NCI-H146 treated with DMSO at 0.1 percent for 48 hours (cell line): ENCODE measurements around the gene LMAN1L.

Experiments used
- DNase-seq: peaks from one replicate; lab custom pipeline; 2025; ENCODE audit not compliant: unreplicated experiment; lab: John Stamatoyannopoulos, UW

Gene LMAN1L

GRCh38 chr15:74815121-74815934 lies 2.7 kb downstream of the LMAN1L start:
- no peak for DNase-seq

GRCh38 chr15:74815961-74816360 lies 3.3 kb downstream of the LMAN1L start:
- DNase-seq, result no peak

GRCh38 chr15:74816624-74817369 lies 4.2 kb downstream of the LMAN1L start:
- DNase-seq, result no peak

- peak; percentile 23 for DNase-seq
Observed at GRCh38 chr15:74817370-74817737, 4.7 kb downstream of the LMAN1L start.

GRCh38 chr15:74820056-74820455 lies 7.4 kb downstream of the LMAN1L start:
- no peak for DNase-seq

GRCh38 chr15:74821091-74821789 lies 8.6 kb downstream of the LMAN1L start:
- DNase-seq, result peak; percentile 64

- no peak for DNase-seq
Observed at GRCh38 chr15:74821790-74822158, 9.1 kb downstream of the LMAN1L start.

GRCh38 chr15:74822233-74822632 lies 9.6 kb downstream of the LMAN1L start:
- no peak for DNase-seq

- DNase-seq, result no peak
Observed at GRCh38 chr15:74823324-74823723, 10.7 kb downstream of the LMAN1L start.

GRCh38 chr15:74824976-74825375 lies 12.3 kb downstream of the LMAN1L start:
- no peak for DNase-seq

GRCh38 chr15:74825866-74826265 lies 13.2 kb downstream of the LMAN1L start:
- DNase-seq, result no peak

GRCh38 chr15:74826364-74826819 lies 13.8 kb downstream of the LMAN1L start, which contains the start of gene CPLX3:
CPLX3 (plus strand) TSS chr15:74826627; CDS start chr15:74826704, 77 bp downstream.
- no peak for DNase-seq

- DNase-seq, result no peak
Observed at GRCh38 chr15:74826921-74827320, 14.3 kb downstream of the LMAN1L start.

GRCh38 chr15:74827614-74828013 lies 15.0 kb downstream of the LMAN1L start:
- no peak for DNase-seq

GRCh38 chr15:74828835-74829234 lies 16.2 kb downstream of the LMAN1L start:
- DNase-seq, result no peak

GRCh38 chr15:74829486-74829885 lies 16.9 kb downstream of the LMAN1L start:
- no peak for DNase-seq

GRCh38 chr15:74829991-74830390 lies 17.4 kb downstream of the LMAN1L start:
- no peak for DNase-seq

- DNase-seq, result no peak
Observed at GRCh38 chr15:74830868-74831267, 18.2 kb downstream of the LMAN1L start.

GRCh38 chr15:74831813-74832495 lies 19.3 kb downstream of the LMAN1L start:
- no peak for DNase-seq

GRCh38 chr15:74832826-74833225 lies 20.2 kb downstream of the LMAN1L start:
- no peak for DNase-seq
